ENCODE data around the gene DHRS13. TPM values are rescaled to one million over a fixed set of nuclear protein-coding genes. Genes with fewer than 3 reads are reported as not detected.

The DHRS13 gene
- polyA plus RNA-seq, 1 donor from 2014 or later, result 91.1 TPM

DNA sequence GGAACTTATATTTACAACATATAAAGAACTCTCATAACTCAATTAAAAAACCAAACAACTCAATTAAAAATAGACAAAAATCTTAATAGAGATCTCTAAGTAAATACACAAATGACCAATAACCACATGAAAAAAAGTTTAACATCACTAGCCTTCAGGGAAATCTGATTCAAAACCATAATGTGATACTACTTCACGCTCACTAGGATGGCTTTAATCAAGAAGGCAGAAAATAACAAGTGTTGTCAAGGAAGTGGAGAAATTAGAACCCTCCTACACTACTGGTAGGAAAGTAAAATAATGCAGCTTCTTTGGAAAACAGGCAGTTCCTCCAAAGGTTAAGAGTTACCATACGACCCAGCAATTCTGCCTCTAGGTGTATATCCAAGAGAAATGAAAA, 40.0 kb upstream of the DHRS13 start:
- no peaks in the 10 kb centered on the region for H3K36me3 ChIP-seq (ENCODE audit: insufficient read depth, low read length)
- peaks cover 81% of the 10 kb centered on the region for H3K79me2 ChIP-seq (replicated peaks; ENCODE audit: insufficient read depth, low read length)
- no peaks in the 10 kb centered on the region for H3K9me3 ChIP-seq (ENCODE audit: low read length)
- TF ChIP-seq POLR2AphosphoS5 (IDR thresholded peaks at IDR 0.05) (no peak), EP300 (conservative IDR thresholded peaks at IDR 0.05; ENCODE audit: poor library complexity, severe bottlenecking) (no peak), SMC3 (conservative IDR thresholded peaks at IDR 0.05; ENCODE audit: poor library complexity) (no peak), EZH2 (IDR thresholded peaks at IDR 0.05; ENCODE audit: borderline replicate concordance, insufficient read depth, low read length, poor library complexity, severe bottlenecking) (no peak), RAD21 (conservative IDR thresholded peaks at IDR 0.05) (no peak), MXI1 (conservative IDR thresholded peaks at IDR 0.05; ENCODE audit: poor library complexity, severe bottlenecking) (no peak)
- H3K27ac ChIP-seq (ENCODE audit: low read length), result no peak overlapping the region
- H3F3A ChIP-seq (ENCODE audit: insufficient read depth, low read length, poor library complexity, severe bottlenecking), result peaks cover 4% of the 10 kb centered on the region
- no peaks in the 10 kb centered on the region for H3K9me2 ChIP-seq (ENCODE audit: insufficient read depth, low read length)
- no peak overlapping the region for H3K4me2 ChIP-seq (ENCODE audit: low read length)
- H3K27me3 ChIP-seq (ENCODE audit: insufficient read depth, low read depth, low read length), result no peaks in the 10 kb centered on the region
- no peak overlapping the region for H3K9ac ChIP-seq (ENCODE audit: low read length)
- H4K20me1 ChIP-seq (ENCODE audit: insufficient read depth), result peaks cover 22% of the 10 kb centered on the region
- H2AFZ ChIP-seq (ENCODE audit: low read depth, low read length), result no peak overlapping the region
- no peak overlapping the region for H3K4me3 ChIP-seq (ENCODE audit: low read length)

DNA sequence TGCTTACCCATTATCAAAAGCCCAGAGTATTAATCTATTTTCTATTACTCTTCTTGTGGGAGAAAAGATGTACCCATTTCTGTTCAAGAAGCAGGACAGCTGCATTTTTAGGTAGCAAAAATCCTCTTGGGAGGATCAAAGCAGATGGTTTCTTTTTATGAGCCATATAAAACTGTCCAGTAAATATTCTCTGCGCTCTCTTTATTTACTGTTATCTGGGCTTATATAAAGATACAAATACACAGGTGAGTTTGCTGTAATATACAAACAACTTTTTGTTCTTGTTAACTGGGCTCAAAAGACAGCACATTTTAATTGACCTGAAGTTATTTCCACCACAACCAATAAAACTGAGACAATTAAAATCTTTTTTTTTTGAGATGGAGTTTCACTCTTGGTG, 38.4 kb upstream of the DHRS13 start:
- Histone ChIP-seq H3K27me3 (ENCODE audit: insufficient read depth, low read depth, low read length) (no peaks in the 10 kb centered on the region), H3K9ac (ENCODE audit: low read length) (no peak overlapping the region), H3F3A (ENCODE audit: insufficient read depth, low read length, poor library complexity, severe bottlenecking) (peaks cover 4% of the 10 kb centered on the region), H4K20me1 (ENCODE audit: insufficient read depth) (peaks cover 18% of the 10 kb centered on the region), H3K9me3 (ENCODE audit: low read length) (no peaks in the 10 kb centered on the region), H3K79me2 (replicated peaks; ENCODE audit: insufficient read depth, low read length) (peaks cover 81% of the 10 kb centered on the region), H3K36me3 (ENCODE audit: insufficient read depth, low read length) (no peaks in the 10 kb centered on the region), H2AFZ (ENCODE audit: low read depth, low read length) (no peak overlapping the region), H3K9me2 (ENCODE audit: insufficient read depth, low read length) (no peaks in the 10 kb centered on the region), H3K4me3 (ENCODE audit: low read length) (no peak overlapping the region), H3K27ac (ENCODE audit: low read length) (no peak overlapping the region), H3K4me2 (ENCODE audit: low read length) (no peak overlapping the region)
- TF ChIP-seq RAD21 (conservative IDR thresholded peaks at IDR 0.05) (no peak), REST (IDR thresholded peaks at IDR 0.05; ENCODE audit: borderline replicate concordance) (no peak), SMC3 (conservative IDR thresholded peaks at IDR 0.05; ENCODE audit: poor library complexity) (no peak)

DNA sequence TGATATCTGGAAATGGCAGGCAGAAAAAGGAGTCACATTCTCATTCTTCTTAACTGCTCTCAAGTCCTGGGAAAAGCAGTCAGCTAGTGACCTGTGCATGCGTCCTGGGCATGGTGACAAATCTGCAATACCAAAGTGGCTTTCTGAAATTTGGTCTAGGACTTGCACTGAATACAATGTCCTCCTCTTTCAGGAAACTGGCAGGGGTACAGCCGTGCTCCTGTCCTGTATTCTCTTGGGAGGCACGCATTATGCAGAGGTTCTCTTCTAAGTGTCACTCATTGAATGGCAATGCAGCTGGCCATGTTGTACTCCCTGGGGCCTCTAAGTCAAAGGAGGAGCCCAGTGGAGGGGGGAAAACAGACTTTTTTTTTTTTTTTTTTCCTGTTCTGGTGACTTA, 37.8 kb upstream of the DHRS13 start:
- Histone ChIP-seq H3K79me2 (replicated peaks; ENCODE audit: insufficient read depth, low read length) (peaks cover 81% of the 10 kb centered on the region), H3K9ac (ENCODE audit: low read length) (no peak overlapping the region), H3F3A (ENCODE audit: insufficient read depth, low read length, poor library complexity, severe bottlenecking) (peaks cover 4% of the 10 kb centered on the region), H3K4me3 (ENCODE audit: low read length) (no peak overlapping the region), H3K4me2 (ENCODE audit: low read length) (no peak overlapping the region), H2AFZ (ENCODE audit: low read depth, low read length) (no peak overlapping the region), H4K20me1 (ENCODE audit: insufficient read depth) (peaks cover 15% of the 10 kb centered on the region), H3K9me3 (ENCODE audit: low read length) (no peaks in the 10 kb centered on the region), H3K36me3 (ENCODE audit: insufficient read depth, low read length) (no peaks in the 10 kb centered on the region), H3K27ac (ENCODE audit: low read length) (no peak overlapping the region), H3K27me3 (ENCODE audit: insufficient read depth, low read depth, low read length) (no peaks in the 10 kb centered on the region), H3K9me2 (ENCODE audit: insufficient read depth, low read length) (no peaks in the 10 kb centered on the region)
- TF ChIP-seq POLR2AphosphoS5 (IDR thresholded peaks at IDR 0.05) (no peak), EZH2 (IDR thresholded peaks at IDR 0.05; ENCODE audit: borderline replicate concordance, insufficient read depth, low read length, poor library complexity, severe bottlenecking) (no peak), REST (IDR thresholded peaks at IDR 0.05; ENCODE audit: borderline replicate concordance) (no peak), RAD21 (conservative IDR thresholded peaks at IDR 0.05) (no peak), MXI1 (conservative IDR thresholded peaks at IDR 0.05; ENCODE audit: poor library complexity, severe bottlenecking) (no peak), EP300 (conservative IDR thresholded peaks at IDR 0.05; ENCODE audit: poor library complexity, severe bottlenecking) (no peak), SMC3 (conservative IDR thresholded peaks at IDR 0.05; ENCODE audit: poor library complexity) (no peak)
- TF ChIP-seq, protein P1, sequence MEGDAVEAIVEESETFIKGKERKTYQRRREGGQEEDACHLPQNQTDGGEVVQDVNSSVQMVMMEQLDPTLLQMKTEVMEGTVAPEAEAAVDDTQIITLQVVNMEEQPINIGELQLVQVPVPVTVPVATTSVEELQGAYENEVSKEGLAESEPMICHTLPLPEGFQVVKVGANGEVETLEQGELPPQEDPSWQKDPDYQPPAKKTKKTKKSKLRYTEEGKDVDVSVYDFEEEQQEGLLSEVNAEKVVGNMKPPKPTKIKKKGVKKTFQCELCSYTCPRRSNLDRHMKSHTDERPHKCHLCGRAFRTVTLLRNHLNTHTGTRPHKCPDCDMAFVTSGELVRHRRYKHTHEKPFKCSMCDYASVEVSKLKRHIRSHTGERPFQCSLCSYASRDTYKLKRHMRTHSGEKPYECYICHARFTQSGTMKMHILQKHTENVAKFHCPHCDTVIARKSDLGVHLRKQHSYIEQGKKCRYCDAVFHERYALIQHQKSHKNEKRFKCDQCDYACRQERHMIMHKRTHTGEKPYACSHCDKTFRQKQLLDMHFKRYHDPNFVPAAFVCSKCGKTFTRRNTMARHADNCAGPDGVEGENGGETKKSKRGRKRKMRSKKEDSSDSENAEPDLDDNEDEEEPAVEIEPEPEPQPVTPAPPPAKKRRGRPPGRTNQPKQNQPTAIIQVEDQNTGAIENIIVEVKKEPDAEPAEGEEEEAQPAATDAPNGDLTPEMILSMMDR (IDR thresholded peaks at IDR 0.05; ENCODE audit: poor library complexity, severe bottlenecking), result no peak
